Activated naive CD4-positive, alpha-beta T cell (primary cell): ENCODE results near the gene CBARP.

Source experiments
- DNase-seq, 4 experiments: peaks; one replicate each; lab custom pipeline; 2025; lab: John Stamatoyannopoulos, UW

The CBARP gene

DNA sequence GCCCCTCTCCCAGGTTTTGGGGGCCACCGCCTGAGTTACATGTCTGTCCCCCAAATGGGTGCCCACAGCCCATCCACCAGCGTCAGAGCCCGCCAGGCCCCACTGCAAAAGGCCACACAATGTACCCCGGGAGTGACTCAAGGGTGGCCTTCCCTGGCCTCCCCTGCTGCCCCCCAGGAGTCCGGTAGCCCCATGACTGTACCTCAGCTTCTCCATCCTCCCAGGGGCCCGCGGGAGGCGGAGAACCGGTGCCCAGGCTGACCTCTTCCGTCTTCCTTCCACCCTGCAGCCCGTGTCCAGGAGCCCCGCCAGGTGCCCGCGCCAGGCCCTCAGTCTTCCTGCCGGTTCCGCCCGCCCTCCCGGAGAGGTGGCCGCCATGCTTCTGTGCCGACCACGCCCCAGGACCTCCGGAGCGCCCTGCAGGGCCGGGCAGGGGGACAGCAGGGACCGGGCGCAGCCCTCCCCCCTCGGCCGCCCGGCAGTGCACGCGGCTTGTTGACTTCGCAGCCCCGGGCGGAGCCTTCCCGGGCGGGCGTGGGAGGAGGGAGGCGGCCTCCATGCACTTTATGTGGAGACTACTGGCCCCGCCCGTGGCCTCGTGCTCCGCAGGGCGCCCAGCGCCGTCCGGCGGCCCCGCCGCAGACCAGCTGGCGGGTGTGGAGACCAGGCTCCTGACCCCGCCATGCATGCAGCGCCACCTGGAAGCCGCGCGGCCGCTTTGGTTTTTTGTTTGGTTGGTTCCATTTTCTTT lies 10.3 kb downstream of the CBARP start:
- DNase-seq, result no peak

DNA sequence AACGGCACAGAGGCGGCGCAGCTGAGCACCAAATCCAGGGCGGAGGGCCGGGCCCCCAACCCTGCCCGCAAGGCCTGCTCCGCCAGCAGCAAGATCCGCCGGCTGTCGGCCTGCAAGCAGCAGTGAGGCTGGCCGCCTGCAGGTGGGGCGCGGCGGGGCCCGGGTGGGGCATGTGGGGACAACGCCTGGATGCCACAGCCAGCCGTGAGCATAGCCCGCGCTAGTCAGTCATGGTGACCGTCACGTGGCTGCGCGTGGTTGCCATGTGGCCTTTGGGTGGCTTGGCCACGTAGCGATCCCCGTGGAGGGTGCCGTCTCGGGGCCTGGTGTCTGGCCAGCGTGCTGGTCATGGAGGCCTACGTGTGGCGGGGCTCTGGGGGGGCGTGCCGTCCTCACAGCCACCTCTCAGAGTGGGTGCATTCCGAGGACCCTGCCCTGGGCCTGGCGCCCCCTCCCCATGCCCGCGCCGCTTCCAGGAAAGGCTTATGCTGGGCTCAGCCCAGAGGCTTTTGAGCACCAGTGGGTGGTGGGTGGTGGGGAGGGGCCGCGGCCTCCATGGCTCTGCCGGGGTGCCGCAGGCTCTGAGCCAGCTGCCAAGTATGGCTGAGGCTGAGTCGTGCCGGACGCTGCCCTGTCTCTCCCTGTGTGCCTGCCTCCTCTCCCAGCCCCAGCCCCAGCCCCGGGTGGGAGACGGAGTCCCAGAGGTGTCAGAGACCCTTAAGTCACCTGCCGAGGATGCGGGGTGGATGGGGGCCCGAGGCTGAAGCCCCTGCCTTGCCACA lies 11.1 kb downstream of the CBARP start:
- no peak for DNase-seq

DNA sequence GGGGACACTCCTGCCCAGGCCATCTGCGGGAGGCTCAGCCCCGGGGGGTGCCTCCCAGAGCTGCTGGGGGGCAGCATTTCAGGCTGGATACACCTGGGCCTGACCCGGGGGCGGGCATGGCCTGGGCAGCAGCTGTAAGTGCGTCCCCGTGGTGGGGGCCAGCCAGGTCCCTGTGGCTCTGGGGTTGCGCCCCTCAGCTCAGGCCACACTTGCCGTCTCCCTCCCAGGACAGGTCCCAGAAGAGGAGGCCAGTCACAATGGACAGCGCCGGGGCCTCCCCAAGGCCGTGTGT lies 11.6 kb downstream of the CBARP start:
- DNase-seq, result no peak

DNA sequence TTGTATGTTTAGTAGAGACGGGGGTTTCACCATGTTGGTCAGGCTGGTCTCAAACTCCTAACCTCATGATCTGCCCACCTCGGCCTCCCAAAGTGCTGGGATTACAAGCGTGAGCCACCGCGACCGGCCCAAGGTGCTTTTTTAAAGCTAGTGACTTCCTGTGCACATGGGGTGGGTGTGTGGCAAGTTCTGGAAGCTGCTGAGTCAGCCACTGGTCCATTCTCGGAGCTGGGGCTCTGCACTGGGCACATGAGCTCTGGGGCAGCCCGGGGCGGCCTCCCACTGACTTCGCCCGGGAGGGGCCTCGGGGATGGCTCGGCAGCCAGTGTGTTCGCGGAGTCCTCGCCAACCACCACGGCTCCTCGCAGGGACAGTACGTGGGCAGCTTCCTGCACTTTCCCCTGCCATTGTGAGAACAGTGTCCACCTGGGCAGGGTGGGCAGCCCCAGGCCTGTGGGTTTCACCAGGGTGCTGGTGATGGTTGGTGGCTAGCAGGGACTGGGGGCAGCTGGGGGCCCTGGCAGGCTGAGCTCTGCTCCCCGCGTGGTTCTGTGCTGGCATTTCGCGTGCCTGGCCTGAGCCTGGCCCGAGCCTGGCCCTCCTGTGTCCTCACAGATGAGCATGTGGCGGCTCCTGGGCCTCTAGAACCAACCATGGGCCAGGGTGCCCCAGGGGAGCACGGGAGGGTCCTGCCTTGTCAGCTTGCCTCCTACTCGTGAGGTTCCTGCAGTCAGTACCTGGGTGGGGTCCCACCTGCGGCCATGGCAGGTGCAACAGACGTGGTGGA lies 12.2 kb downstream of the CBARP start:
- DNase-seq, result no peak

DNA sequence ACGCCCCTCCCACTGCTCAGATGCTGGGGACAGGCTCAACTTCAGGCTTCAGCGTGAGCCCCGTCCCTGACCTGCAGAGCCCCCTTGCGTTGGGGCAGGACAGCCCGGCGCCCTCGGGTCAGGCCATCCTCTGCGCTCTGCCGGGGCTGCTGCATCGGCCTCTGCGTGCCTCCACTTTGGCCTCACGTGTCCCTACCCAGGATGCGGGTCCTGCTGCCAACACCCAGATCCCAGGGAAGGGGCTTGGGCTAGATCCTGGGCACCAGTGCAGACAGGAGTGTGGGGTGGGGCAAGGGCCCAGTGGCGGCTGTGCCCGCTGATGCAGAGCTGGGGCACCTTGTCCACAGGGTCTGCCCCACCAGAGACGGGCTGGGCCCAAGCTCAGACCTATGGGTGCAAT lies 13.0 kb downstream of the CBARP start:
- no peak for DNase-seq

DNA sequence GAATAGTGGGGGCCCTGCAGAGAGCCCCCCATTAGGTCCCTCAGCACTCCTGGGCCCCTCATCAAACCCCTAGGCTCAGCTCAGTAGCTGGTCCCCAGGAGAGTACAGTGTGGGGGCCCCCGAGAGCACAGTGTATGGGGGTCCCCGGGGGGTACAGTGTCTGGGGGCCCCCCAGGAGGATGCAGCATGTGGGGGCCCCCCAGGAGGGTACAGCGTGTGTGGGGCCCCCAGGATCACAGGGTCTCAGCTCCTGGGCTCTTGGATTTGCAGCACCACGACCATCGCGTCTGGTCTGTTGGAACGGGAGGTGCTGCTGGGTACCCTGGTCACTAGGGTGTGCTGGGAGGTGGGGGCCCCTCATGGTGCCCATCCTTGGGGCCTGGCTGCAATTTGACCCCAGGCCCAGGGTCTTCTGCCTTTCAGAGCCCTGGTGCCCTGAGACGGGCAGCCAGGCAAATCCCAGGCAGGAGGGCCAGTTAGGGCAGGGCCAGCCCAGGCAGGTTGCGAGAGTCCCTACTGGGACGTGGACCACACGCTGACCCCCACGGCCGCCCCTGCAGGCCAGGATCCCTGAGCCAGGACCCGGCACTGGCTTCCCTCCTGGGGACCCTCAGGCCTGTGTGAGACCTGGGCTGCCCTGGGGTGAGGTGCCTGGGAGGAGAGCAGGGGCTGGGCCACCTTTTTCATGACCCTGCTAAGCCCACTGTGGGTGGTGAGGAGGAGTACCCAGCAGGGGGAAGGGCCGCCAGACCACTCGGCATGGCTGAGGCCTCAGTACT lies 13.6 kb downstream of the CBARP start:
- DNase-seq, result no peak

DNA sequence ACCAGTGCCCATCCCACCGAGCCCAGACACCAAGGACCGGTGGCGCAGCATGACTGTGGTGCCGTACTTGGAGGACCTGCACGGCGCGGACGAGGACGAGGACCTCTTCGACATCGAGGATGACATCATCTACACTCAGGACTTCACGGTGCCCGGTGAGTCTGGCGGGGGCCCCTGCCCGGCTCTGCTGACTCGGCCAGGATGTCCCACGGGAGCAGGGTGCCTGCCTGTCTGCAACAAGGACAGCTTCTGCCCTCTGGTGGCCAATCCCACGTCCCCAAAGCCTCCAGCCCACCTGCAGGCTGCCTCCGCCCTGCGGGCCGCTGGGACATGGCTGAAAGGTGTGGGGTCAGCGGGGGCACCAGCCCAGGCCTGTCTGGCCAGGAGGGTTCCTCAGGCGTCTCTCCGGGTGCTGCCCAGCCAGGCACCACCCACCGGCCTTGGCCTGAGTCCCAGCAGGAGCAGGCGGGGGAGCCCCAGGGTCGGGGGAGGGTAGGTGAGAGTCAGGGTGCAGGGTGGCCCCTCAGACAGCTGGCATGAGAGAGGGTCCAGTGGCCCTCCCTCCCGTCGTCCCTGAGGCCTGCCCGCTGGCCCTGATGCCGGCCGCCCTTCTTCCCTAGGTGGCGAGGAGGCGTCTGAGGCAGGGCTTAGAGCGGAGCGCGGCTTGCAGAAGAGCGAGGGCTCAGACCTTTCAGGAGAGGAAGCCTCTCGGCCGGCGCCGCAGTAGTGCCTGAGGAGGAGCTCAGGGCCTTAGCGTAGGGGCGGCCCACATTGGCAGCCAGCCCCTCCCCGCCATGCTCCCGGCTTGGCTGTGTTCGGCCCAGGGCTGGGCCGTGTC lies 14.6 kb downstream of the CBARP start:
- no peak for DNase-seq

DNA sequence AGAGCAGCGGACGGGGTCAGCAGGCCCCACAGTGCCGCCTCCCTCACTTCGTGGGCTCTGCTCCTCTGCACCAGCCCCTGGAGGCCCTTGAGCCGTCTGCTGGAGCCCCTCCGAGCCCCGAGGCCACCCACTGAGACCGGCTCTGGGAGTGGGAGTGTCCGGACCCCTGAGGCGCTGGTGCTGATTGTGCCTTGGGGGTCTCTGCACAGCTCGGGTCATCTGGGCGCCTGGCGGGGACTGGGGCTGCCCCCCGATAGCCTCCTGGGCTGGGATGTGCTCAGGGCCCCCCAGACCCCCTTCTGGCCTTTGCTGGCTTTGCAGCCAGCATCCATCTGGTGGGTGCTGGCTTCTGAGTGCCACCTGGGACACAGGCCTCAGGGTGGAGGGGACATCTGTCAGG lies 15.4 kb downstream of the CBARP start:
- DNase-seq, result no peak

DNA sequence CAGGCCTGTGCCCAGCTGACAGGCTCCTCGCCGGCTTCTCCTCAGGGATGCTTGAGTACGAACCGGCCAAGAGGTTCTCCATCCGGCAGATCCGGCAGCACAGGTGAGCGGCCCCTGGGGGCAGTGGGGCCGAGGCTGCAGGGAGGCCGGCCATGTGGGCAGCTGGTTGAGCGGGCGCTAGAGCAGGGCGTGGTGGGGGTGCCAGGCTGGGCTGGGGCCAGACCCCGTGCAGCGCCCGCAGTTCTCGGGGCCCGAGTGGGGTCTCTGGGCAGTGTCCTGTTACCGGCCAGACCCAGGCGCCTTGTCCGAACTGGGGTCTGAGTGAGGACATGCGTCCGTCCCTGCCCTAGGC lies 15.9 kb downstream of the CBARP start:
- no peak for DNase-seq

DNA sequence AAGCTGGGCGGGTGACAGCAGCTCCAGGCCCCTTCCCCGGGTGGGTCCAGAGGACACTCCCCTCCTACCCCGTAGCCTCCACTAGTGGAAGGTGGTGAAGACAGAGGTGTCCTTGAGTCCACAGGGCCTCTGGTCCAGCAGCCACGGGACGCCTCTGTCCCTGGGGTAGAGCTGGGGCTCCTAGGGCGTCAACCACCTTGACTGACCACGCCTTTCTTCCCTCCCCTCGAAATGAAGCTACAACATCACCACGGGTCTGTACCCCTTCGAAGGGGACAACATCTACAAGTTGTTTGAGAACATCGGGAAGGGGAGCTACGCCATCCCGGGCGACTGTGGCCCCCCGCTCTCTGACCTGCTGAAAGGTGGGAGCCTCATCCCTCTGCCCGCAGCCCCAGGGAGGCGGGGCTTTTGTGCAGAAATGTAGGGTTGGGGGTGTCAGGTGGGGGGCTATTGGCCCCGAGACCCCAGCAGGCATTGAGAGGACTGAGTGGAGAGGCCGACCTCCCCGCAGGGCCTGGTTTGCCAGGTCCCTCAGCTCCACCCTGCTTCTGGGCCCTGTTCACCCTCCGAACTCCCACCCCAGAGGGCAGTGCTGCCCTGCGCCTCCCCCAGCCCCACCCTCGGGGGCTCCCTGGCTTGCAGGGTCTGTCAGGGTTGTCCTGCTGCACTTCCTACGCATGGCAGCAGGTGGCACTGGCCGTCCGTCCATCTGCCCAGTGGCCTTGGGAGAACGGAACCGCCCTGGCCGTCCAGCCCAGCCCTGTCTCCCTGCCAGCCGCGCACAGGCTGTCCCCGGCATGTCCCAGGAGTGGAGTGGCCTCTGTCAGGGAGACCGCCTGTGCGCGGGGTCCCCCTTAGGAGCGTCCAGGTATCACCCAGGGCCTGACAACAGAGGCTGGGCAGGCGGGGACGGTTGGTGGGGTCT lies 16.6 kb downstream of the CBARP start:
- no peak for DNase-seq

DNA sequence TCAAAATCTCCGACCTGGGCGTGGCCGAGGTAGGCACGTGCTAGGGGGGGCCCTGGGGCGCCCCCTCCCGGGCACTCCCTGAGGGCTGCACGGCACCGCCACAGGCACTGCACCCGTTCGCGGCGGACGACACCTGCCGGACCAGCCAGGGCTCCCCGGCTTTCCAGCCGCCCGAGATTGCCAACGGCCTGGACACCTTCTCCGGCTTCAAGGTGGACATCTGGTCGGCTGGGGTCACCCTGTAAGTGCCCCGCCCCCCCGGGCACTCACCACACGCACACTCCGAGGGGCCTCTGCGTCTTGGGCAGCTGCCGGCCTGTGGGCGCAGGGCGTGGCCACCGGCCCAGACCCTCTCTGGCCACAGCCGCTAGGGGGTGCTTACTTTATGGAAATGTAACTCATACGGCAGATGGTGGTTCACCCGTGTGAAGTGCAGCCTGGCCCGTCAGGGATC lies 17.3 kb downstream of the CBARP start:
- DNase-seq, result no peak

DNA sequence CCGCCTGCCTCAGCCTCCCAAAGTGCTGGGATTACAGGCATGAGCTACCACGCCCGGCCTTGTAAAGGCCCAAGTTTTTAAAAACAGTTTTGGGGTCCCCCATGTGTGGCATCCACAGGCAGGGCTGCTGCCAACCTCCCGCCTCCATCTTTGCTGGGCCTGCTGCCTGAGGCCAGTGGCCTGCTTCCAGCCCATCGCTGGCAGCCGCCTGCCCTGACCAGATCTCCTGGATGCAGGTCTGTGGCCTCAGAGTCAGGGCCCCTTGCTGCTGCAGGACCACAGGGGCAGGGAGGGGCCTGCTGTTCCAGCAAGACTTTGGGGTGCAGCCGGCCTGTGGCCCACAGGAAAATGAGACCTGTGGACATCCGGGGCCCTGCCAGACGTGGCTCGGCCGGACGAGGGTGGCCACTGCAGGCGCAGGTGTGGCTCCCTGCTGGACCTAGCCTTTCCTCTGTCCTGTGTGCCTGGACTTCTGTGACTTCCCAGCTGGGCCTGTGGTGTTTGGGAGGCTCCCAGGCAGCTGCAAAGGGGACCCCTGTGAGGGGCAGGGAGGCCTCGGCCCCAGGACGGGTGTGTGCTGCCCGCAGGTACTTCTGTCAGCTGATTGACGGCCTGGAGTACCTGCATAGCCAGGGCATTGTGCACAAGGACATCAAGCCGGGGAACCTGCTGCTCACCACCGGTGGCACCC lies 17.9 kb downstream of the CBARP start:
- DNase-seq, result no peak

DNA sequence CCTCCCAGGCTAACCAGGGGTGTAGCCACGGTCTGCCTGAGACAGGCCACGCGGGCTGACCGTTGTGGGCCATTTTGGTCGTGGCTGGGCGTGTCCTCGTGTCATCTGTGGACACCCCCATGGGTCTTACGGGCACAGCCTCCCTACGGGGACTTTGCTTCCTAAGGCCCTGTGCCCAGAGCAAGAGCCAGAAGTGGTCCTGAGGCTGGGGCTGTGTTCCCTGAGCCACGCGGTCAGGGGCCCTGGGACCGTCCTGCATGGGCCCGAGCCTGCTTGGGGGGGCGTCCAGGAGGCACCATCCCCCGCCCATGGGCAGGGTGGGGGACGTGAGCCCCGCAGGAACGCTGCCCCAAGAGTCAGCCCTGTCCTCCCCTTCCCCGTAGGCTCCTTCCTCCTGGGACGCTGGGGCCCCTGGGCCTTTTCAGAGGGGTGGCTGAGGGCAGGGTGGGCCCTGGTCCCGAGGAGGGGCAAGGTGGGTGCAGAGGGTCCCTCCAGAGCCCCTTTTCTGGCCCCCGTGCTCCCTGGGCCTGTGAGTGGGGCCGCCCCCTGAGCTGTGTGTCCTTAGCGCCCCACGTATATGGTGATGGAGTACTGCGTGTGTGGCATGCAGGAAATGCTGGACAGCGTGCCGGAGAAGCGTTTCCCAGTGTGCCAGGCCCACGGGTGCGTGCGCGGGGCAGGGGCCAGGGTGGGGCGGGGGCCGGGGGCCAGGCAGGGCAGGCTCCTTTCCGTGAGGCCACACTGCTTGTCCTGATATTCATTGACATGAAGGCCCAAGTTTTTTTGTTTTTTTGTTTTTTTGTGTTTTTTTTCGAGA lies 18.8 kb downstream of the CBARP start:
- no peak for DNase-seq

DNA sequence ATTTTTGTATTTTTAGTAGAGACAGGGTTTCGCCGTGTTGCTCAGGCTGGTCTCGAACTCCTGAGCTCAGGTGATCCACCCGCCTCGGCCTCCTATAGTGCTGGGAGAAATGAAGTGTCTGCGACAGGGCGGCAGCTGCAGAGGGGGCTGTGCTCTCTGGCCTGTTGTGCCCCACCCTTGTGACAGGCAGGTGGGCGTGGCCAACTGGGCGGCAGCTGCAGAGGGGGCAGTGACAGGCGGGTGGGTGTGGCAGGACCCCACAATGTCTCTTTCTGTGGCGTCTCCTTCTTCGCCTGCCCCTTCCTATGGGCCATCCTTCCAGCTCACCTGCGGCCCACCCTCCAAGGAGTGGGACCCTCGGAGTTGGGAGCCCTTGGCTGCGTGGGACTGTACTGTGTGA lies 20.4 kb downstream of the CBARP start:
- DNase-seq, result no peak

DNA sequence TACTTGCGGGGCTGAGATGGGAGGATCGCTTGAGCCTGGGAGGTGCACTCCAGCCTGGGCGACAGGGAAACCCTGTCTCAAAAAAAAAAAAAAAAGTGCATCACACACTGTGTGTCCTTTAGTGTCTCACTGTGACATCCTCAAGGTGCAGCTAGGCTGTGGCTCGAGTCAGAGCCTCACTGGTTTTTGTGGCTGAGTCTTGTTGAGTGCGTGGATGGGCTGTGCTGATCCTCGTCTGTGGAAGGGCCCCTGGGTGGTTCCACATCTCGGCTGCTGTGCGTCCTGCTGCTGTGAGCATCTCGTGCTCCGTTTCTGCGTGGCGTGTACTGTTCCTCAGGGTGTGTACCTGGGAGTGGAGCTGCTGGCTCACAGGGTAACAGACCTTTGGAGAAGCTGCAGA lies 21.0 kb downstream of the CBARP start:
- DNase-seq, result no peak

DNA sequence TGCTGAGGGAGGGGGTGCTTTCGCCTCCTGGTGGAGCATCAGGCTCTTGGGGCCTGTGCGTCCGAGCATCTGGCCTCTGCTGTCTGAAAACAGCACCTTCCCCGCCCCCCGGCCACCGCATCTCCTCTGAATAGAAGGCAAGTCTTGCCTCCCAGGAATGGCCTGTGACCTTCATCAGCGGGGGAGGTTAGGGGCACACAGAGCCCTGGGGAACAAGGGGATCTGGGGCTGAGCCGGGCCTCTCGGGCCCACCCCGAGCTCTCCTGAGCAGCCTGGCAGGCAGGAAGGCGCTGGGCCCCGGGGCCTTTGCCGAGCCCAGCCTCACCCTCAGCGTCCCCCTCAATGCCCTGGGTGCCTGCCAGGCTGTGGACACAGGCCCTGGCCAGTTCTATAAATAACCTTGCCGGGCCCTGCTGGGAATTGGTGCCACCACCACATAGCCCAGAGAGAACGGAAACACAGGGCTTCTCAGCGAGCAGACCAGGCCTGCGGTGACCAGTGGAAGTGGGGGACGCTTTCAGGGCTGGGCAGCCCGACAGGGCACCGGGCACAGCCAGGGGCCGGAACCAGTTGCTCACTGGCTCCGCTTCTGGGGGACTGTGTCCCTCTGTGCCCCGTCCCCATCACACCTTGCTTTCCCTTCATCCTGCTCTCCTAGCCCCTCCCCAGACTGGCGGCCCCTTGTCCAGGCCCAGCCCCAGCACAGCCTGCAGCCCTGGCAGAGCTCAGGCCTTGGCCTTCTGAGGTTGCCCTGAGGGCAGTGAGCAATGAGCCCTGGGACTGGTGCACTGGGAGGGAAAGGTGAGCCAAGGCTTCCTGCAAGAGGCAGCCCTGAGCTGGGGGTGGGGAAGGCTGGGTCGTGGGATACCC lies 22.7 kb downstream of the CBARP start:
- DNase-seq, result no peak

DNA sequence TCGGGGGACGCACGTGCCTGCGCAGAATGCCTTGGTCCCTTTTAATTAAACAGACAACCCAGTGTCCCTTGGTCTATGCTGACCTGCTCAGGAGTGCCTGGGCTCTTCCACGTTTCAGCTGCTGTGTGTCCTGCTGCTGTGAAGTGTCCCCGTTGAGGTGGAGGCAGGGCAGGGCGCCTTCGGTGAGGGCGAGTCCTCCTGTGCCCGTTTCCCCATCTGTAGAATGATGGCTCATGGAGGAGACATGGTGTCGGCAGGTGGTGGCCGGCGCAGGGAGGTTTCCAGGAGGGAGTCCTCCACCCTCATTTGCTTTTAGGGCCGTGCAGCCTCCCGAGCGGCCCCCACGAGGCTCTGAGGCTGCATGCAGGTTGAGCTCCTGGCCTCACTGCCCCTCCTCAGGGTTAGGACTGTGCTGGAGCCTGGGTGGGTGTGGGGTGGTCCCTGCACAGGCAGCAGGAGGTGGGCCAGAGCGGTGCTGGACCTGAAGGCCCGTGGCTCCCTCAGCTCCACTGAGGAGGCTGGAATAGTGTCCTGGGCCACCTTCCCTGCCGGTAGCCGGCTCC lies 23.4 kb downstream of the CBARP start:
- no peak for DNase-seq
